ENCODE data around the gene UNC45A. TPM values are rescaled to one million over a fixed set of nuclear protein-coding genes. Genes with fewer than 3 reads are reported as not detected.
A peak's percentile ranks its signal among the peaks of the same experiment; 100 is the strongest.

Gene UNC45A, protein sequence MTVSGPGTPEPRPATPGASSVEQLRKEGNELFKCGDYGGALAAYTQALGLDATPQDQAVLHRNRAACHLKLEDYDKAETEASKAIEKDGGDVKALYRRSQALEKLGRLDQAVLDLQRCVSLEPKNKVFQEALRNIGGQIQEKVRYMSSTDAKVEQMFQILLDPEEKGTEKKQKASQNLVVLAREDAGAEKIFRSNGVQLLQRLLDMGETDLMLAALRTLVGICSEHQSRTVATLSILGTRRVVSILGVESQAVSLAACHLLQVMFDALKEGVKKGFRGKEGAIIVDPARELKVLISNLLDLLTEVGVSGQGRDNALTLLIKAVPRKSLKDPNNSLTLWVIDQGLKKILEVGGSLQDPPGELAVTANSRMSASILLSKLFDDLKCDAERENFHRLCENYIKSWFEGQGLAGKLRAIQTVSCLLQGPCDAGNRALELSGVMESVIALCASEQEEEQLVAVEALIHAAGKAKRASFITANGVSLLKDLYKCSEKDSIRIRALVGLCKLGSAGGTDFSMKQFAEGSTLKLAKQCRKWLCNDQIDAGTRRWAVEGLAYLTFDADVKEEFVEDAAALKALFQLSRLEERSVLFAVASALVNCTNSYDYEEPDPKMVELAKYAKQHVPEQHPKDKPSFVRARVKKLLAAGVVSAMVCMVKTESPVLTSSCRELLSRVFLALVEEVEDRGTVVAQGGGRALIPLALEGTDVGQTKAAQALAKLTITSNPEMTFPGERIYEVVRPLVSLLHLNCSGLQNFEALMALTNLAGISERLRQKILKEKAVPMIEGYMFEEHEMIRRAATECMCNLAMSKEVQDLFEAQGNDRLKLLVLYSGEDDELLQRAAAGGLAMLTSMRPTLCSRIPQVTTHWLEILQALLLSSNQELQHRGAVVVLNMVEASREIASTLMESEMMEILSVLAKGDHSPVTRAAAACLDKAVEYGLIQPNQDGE
- 10 to 100 TPM; 29.2 to 50.7 (median 32.2) TPM for total RNA-seq
- 10 to 100 TPM; 50.0 to 51.3 TPM for polyA plus RNA-seq

GRCh38 chr15:90934949-90935751 lies at the start of gene UNC45A:
UNC45A (plus strand) TSS chr15:90935285; CDS start chr15:90935325, 40 bp downstream.
- Histone ChIP-seq H3K36me3 (peaks cover 0 to 23% (median 11%) of the 10 kb centered on the region in 3 donors), H3K9me3 (no peaks in the 10 kb centered on the region), H3K27ac (peak within 1 kb of the TSS; percentile 36 to 71 (median 57)), H3K4me1 (peaks cover 0 to 24% (median 14%) of the 10 kb centered on the region in 3 donors), H3K27me3 (no peaks in the 10 kb centered on the region), H3K4me3 (peak within 1 kb of the TSS; percentile 57 to 79 (median 61))
- intact Hi-C loops (cut with DNase I): no loop called here
- no peak for FAIRE-seq
- peak; percentile 77 to 87 (median 82) for ATAC-seq
- TF ChIP-seq, protein P1, sequence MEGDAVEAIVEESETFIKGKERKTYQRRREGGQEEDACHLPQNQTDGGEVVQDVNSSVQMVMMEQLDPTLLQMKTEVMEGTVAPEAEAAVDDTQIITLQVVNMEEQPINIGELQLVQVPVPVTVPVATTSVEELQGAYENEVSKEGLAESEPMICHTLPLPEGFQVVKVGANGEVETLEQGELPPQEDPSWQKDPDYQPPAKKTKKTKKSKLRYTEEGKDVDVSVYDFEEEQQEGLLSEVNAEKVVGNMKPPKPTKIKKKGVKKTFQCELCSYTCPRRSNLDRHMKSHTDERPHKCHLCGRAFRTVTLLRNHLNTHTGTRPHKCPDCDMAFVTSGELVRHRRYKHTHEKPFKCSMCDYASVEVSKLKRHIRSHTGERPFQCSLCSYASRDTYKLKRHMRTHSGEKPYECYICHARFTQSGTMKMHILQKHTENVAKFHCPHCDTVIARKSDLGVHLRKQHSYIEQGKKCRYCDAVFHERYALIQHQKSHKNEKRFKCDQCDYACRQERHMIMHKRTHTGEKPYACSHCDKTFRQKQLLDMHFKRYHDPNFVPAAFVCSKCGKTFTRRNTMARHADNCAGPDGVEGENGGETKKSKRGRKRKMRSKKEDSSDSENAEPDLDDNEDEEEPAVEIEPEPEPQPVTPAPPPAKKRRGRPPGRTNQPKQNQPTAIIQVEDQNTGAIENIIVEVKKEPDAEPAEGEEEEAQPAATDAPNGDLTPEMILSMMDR (IDR thresholded peaks at IDR 0.05): no peak
- 0 to 1% methylated on average over 53 to 65 of the region's 65 CpGs for WGBS, 2 donors
- peak; percentile 93 to 98 (median 96) for DNase-seq

DNA sequence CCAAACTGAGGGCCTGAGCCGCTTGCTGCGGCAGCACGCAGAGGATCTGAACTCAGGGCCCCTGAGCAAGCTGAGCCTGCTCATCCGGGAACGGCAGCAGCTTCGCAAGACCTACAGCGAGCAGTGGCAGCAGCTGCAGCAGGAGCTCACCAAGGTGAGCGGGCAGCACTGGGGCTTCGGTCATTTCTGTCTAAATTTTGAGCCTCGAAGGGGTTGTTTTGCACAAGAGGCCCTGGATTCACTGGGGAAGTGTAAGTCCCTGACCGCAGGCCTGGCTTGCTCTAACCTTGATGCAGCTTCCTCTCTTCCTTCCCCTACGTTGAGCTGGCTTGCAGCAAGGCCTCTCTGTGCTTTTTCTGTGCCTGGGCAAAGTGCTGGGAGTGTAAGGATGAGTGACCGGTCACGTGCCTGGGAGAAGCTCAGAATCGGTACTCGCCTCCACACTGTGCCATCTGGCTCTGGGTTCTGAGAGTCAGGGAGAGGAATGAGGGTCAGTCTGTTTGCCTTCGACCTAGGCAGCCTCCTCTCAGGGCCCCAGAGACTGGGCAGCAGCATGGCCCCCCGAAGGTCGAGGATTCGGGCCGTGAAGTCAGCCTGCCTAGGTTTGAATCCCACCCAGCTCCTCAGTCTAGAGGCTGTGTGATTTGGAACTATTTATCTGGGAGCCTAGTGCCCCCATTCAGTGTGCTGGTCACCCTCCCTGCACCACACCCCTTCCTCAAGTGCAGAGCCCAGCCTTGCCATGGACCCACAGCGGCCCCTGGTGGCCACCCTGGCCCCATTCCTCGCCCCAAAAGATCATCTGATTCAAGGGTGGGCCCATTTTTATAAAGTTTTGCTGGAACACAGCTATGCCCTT lies 49.4 kb upstream of the UNC45A start:
- DNase-seq (peak in 5 of 6 donors; percentile 54 to 89 (median 77)), ATAC-seq (peak; percentile 37 to 74 (median 70)), FAIRE-seq (no peak)
- Histone ChIP-seq H3K4me3 (peak overlapping the region in 1 of 4 donors; percentile 43), H3K4me1 (peaks cover 0 to 23% (median 0%) of the 10 kb centered on the region in 3 donors), H3K27me3 (no peaks in the 10 kb centered on the region), H3K9me3 (no peaks in the 10 kb centered on the region), H3K36me3 (peaks cover 0 to 15% (median 15%) of the 10 kb centered on the region in 3 donors), H3K27ac (peak overlapping the region in 3 of 4 donors; percentile 78 to 88 (median 85))
- WGBS, 2 donors: 65 to 71% methylated on average over 23 of the region's 23 CpGs
- TF ChIP-seq, protein P1 (IDR thresholded peaks at IDR 0.05): peak; percentile 91 to 97 (median 92)
- intact Hi-C loops (cut with DNase I): loop anchor here in 2 of 3 donors (2.0 to 5.0 kb wide), 2 partner anchors 237 to 238 kb away; no protein-coding TSS in a partner anchor

GRCh38 chr15:90886291-90886614 lies 48.8 kb upstream of the UNC45A start:
- Histone ChIP-seq H3K27me3 (no peaks in the 10 kb centered on the region), H3K9me3 (no peaks in the 10 kb centered on the region), H3K4me3 (no peak overlapping the region), H3K27ac (no peak overlapping the region), H3K36me3 (peaks cover 0 to 9% (median 9%) of the 10 kb centered on the region in 3 donors), H3K4me1 (peaks cover 0 to 23% (median 0%) of the 10 kb centered on the region in 3 donors)
- 8 to 13% methylated on average over 5 of the region's 5 CpGs for WGBS, 2 donors
- DNase-seq (no peak), ATAC-seq (no peak), FAIRE-seq (no peak)
- TF ChIP-seq, protein P1 (IDR thresholded peaks at IDR 0.05): no peak
- intact Hi-C loops (cut with DNase I): loop anchor here in 2 of 3 donors (2.0 to 5.0 kb wide), 2 partner anchors 237 to 239 kb away; no protein-coding TSS in a partner anchor

Measured in pancreas (tissue), 10 donors.